Mammary epithelial cell (primary cell): ENCODE results near the gene MYO19.
A peak's percentile ranks its signal among the peaks of the same experiment; 100 is the strongest.

Experiments
- CTCF ChIP-seq, 2 donors: IDR thresholded peaks in 1 of 2; conservative IDR thresholded peaks in 1 of 2; 2 replicates each; pipeline ENCODE4 v1.5.1; 2011 to 2012; ENCODE audit warnings: inconsistent platforms in 2 of 2, low read length in 2 of 2, mild to moderate bottlenecking in 2 of 2, control low read depth in 1 of 2, low read depth in 1 of 2; ENCODE audit not compliant: insufficient read depth in 1 of 2; ENCODE audit errors: extremely low read depth in 1 of 2
- EZH2 ChIP-seq: IDR thresholded peaks from 2 replicates; pipeline ENCODE4 v1.6.1; 2012; ENCODE audit warnings: low read length, inconsistent platforms, borderline replicate concordance

GRCh38 chr17:36533935-36534839 is 481 bp downstream of the MYO19 start:
- no peak for TF ChIP-seq EZH2
- TF ChIP-seq CTCF (conservative IDR thresholded peaks at IDR 0.05 in 1 of 2, IDR thresholded peaks at IDR 0.05 in 1 of 2; ENCODE audit: extremely low read depth in 1 of 2, insufficient read depth in 1 of 2, low read depth in 1 of 2, low read length in 2 of 2): peak; percentile 50 to 65
